RWPE2 (cell line): ENCODE results near the gene POU2F3.

Experiments
- ATAC-seq: fragments of 200-7000 bp; cut with Tn5 transposase; 3 replicates; pipeline ENCODE4 v1.9.1; 2021; ENCODE audit warnings: low read depth
- DNase-seq: peaks from one replicate; pipeline ENCODE4 v3.0.0-alpha.2; 2020; ENCODE audit warnings: low spot score
- H3K27ac ChIP-seq: fragments of 450-650 bp; 2 replicates; pipeline ENCODE4 v1.5.1; 2017; ENCODE audit warnings: mild to moderate bottlenecking; ENCODE audit not compliant: poor library complexity, severe bottlenecking
- H3K27me3 ChIP-seq: fragments of 250-450 bp; sonication (Bioruptor Pico); 2 replicates; pipeline ENCODE4 v1.5.1; 2021; ENCODE audit warnings: mild to moderate bottlenecking, moderate library complexity; ENCODE audit not compliant: insufficient read depth, poor library complexity, severe bottlenecking
- H3K36me3 ChIP-seq: fragments of 250-450 bp; sonication (Bioruptor Pico); 2 replicates; pipeline ENCODE4 v1.5.1; 2020; ENCODE audit warnings: low read depth, mild to moderate bottlenecking, moderate library complexity
- H3K4me1 ChIP-seq: fragments of 250-450 bp; sonication (Bioruptor Pico); 2 replicates; pipeline ENCODE4 v1.5.1; 2021; ENCODE audit warnings: mild to moderate bottlenecking, moderate library complexity; ENCODE audit not compliant: insufficient read depth, poor library complexity, severe bottlenecking
- H3K4me3 ChIP-seq: fragments of 250-450 bp; sonication (Bioruptor Pico); 2 replicates; pipeline ENCODE4 v1.5.1; 2021; ENCODE audit warnings: mild to moderate bottlenecking, moderate library complexity; ENCODE audit not compliant: severe bottlenecking
- H3K9me3 ChIP-seq: fragments of 250-450 bp; sonication (Bioruptor Pico); 2 replicates; pipeline ENCODE4 v1.5.1; 2021; ENCODE audit warnings: mild to moderate bottlenecking, moderate library complexity; ENCODE audit not compliant: severe bottlenecking
- TF ChIP-seq, protein P1 (sequence below): fragments of 450-650 bp; IDR thresholded peaks from one replicate; pipeline ENCODE4 v1.5.1; 2017; ENCODE audit warnings: mild to moderate bottlenecking, moderate library complexity; ENCODE audit not compliant: poor library complexity, severe bottlenecking

Gene POU2F3

DNA sequence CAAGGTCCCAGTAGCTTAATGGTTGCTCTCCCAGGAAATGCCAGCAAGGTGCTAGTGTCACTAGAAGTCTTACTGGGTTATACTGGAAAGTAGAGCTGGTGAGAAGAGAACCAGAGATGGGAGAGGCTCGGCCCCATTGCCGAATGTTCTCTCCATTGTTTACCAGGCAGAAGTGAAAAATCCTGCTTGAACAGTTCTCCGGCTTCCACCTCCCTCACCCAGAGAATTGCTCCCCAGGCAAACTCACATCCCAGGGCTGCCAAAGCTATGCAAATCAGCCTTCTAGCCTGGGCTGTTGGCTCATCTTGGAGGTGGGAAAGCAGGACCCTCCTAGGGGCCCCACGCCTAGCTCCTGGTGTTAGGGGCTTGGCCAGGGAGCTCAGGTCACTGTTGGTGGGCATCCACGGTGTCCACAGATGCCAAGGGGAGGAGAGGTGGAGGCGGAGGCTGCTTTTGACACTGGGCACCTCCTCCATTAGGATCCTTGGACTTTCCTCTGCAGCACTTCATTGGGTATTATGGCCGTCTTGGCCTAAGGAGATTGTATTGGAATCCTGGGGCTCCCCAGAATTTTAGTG lies 20.1 kb downstream of the POU2F3 start:
- TF ChIP-seq, protein P1, sequence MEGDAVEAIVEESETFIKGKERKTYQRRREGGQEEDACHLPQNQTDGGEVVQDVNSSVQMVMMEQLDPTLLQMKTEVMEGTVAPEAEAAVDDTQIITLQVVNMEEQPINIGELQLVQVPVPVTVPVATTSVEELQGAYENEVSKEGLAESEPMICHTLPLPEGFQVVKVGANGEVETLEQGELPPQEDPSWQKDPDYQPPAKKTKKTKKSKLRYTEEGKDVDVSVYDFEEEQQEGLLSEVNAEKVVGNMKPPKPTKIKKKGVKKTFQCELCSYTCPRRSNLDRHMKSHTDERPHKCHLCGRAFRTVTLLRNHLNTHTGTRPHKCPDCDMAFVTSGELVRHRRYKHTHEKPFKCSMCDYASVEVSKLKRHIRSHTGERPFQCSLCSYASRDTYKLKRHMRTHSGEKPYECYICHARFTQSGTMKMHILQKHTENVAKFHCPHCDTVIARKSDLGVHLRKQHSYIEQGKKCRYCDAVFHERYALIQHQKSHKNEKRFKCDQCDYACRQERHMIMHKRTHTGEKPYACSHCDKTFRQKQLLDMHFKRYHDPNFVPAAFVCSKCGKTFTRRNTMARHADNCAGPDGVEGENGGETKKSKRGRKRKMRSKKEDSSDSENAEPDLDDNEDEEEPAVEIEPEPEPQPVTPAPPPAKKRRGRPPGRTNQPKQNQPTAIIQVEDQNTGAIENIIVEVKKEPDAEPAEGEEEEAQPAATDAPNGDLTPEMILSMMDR: no peak
- ATAC-seq (no peak), DNase-seq (no peak)
- H3K4me3 ChIP-seq: no peak overlapping the region
- H3K27me3 ChIP-seq: peaks cover 19% of the 10 kb centered on the region
- no peaks in the 10 kb centered on the region for H3K9me3 ChIP-seq
- H3K27ac ChIP-seq: no peak overlapping the region
- H3K36me3 ChIP-seq: no peaks in the 10 kb centered on the region
- no peaks in the 10 kb centered on the region for H3K4me1 ChIP-seq

DNA sequence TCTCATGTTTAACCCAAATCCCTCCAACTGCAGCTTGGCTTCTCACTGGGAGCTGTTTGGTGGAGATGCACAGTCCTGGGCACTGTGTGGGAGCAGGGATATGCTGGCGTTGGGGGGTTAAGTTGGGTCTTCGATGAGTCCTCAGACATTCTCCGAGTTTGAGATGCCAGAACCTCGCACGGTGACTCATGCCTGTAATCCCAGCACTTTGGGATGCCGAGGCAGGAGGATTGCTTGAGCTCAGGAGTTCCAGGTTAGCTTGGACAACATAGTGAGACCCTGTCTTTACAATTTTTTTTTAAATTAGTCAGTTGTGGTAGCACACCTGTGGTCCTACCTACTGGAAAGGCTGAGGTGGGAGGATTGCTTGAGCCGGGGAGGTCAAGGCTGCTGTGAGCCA lies 20.7 kb downstream of the POU2F3 start:
- no peak for ATAC-seq
- no peaks in the 10 kb centered on the region for H3K4me1 ChIP-seq
- H3K4me3 ChIP-seq: no peak overlapping the region
- H3K27me3 ChIP-seq: peaks cover 19% of the 10 kb centered on the region
- H3K9me3 ChIP-seq: no peaks in the 10 kb centered on the region
- H3K36me3 ChIP-seq: no peaks in the 10 kb centered on the region
- DNase-seq: no peak
- no peak overlapping the region for H3K27ac ChIP-seq
- TF ChIP-seq, protein P1: no peak

DNA sequence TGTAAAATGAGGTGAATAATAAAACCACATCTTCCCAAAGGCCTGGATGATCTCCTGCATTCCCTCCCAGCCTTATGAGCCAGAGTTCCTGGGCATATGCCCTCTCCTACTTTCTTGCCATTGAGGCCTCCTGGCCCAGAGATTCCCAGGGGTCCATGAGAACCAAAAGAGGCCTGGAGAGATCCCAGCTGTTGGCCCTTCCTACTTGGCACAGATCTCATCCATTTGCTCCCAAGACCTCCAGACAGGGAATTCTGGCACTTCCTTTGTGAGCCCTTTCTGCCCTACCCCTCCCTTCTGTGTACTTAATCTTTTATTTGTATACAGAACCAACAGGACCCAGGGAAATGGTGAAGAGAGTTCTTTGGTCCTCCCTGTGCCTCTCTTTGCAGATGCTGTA lies 21.4 kb downstream of the POU2F3 start:
- no peaks in the 10 kb centered on the region for H3K4me1 ChIP-seq
- no peaks in the 10 kb centered on the region for H3K9me3 ChIP-seq
- DNase-seq (no peak), ATAC-seq (no peak)
- TF ChIP-seq, protein P1: no peak
- H3K27me3 ChIP-seq: peaks cover 12% of the 10 kb centered on the region
- no peak overlapping the region for H3K4me3 ChIP-seq
- no peaks in the 10 kb centered on the region for H3K36me3 ChIP-seq
- no peak overlapping the region for H3K27ac ChIP-seq

DNA sequence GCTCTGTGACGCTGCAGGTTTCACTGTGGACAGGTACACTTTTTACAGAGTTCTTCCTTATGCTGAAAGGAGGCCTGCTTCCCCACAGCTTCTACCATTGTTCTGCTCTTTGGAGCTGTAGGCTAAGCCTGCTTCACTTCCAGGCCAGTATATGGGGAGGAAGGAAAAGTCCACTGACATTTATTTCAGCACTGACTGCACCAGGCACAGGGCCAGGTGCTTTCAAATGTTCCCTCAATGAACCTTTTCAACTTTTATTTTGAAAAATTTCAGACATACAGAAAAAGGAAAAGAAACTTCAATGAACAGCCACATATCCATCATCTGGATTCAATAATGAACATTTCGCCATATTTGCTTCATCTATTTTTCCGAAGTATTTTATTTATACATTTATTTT lies 22.0 kb downstream of the POU2F3 start:
- ATAC-seq (no peak), DNase-seq (no peak)
- H3K27me3 ChIP-seq: peaks cover 12% of the 10 kb centered on the region
- H3K36me3 ChIP-seq: no peaks in the 10 kb centered on the region
- no peaks in the 10 kb centered on the region for H3K4me1 ChIP-seq
- no peaks in the 10 kb centered on the region for H3K9me3 ChIP-seq
- TF ChIP-seq, protein P1: no peak
- no peak overlapping the region for H3K4me3 ChIP-seq
- no peak overlapping the region for H3K27ac ChIP-seq

DNA sequence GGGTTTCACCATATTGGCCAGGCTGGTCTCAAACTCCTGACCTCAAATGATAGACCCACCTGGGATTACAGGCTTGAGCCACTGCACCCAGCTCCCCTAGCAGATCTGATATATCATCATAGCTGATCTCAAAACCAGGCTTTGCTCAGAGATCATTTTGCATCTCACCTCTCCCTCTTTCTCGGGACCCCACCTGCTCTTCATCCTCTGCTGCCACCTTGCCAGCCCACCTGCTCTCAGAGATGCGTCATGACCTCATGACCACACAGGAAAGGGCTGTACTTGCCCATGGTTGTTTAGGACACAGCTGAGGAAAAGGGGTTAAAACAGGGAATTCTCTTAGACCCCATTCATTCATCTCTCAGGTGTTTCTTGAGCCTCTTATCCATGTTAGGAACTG lies 27.4 kb downstream of the POU2F3 start:
- TF ChIP-seq, protein P1: no peak

More for the DNA sequence above, 27.4 kb downstream of the POU2F3 start:
- no peak overlapping the region for H3K4me3 ChIP-seq
- ATAC-seq (no peak), DNase-seq (no peak)
- no peak overlapping the region for H3K27ac ChIP-seq
- no peaks in the 10 kb centered on the region for H3K27me3 ChIP-seq
- H3K4me1 ChIP-seq: peaks cover 10% of the 10 kb centered on the region
- H3K36me3 ChIP-seq: no peaks in the 10 kb centered on the region
- H3K9me3 ChIP-seq: no peaks in the 10 kb centered on the region
